GM12864 (cell line): ENCODE data around the gene AVEN.
"Not testable (repeated sequence)": the region's sequence is repeated elsewhere in the genome, so short reads cannot be mapped to it uniquely, and the experiment has no call there.

ENCODE experiments used
- DNase-seq: peaks from one replicate; pipeline ENCODE4 v3.0.0-alpha.2; 2011; ENCODE audit warnings: low read depth
- H3K4me3 ChIP-seq: 2 replicates; pipeline ENCODE4 v1.5.1; 2011; ENCODE audit warnings: mild to moderate bottlenecking, low read depth, low read length, control low read depth
- TF ChIP-seq, protein P1 (sequence below): IDR thresholded peaks from 2 replicates; pipeline ENCODE4 v1.5.1; 2011; ENCODE audit warnings: low read depth, mild to moderate bottlenecking, moderate library complexity, low read length, control low read depth, inconsistent platforms; ENCODE audit errors: missing control alignments

The AVEN gene

DNA sequence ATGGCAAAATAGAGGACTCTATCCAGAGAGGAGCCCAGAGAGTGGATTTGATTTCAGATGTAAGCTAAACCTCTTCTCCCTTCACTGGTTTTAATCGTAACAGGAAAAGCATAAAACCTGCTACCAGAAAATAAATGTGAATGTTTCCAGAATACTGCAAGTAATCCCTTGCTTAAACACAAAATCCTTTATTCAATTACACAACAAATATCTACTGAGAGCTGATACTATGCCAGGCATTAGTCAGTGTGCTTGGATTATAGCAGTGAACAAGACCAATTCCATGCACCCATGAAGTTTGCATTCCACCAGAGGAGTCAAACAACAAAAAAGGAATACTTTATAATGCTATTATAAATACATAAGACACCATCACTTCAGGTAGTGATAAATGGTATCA lies 15.1 kb downstream of the AVEN start:
- DNase-seq: no peak
- H3K4me3 ChIP-seq: no peak overlapping the region
- TF ChIP-seq, protein P1, sequence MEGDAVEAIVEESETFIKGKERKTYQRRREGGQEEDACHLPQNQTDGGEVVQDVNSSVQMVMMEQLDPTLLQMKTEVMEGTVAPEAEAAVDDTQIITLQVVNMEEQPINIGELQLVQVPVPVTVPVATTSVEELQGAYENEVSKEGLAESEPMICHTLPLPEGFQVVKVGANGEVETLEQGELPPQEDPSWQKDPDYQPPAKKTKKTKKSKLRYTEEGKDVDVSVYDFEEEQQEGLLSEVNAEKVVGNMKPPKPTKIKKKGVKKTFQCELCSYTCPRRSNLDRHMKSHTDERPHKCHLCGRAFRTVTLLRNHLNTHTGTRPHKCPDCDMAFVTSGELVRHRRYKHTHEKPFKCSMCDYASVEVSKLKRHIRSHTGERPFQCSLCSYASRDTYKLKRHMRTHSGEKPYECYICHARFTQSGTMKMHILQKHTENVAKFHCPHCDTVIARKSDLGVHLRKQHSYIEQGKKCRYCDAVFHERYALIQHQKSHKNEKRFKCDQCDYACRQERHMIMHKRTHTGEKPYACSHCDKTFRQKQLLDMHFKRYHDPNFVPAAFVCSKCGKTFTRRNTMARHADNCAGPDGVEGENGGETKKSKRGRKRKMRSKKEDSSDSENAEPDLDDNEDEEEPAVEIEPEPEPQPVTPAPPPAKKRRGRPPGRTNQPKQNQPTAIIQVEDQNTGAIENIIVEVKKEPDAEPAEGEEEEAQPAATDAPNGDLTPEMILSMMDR: no peak

DNA sequence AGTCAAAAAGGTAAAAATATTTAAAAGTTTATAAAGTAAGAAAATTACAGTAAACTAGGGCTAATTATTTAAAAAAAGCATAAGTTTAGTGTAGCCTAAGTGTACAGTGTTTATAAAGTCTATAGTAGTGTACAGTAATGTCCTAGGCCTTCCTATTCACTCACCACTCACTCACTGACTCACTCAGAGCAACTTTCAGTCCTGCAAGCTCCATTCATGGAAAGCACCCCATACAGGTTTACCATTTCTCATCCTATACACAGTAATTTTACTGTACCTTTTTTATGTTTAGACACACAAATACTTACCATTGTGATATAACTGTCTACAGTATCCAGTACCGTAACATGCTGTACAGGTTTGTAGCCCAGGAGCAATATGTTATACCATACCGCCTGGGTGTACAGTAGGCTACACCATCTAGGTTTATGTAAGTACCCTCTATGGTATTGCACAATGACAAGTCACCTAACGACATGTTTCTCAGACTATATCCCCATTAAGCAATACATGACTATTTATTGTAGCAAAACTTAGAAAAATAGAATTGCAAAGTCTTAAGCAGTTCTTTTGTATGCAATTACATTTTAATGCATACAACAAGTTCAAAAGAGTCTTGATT lies 19.5 kb downstream of the AVEN start:
- no peak overlapping the region for H3K4me3 ChIP-seq
- DNase-seq: no peak
- TF ChIP-seq, protein P1: no peak

DNA sequence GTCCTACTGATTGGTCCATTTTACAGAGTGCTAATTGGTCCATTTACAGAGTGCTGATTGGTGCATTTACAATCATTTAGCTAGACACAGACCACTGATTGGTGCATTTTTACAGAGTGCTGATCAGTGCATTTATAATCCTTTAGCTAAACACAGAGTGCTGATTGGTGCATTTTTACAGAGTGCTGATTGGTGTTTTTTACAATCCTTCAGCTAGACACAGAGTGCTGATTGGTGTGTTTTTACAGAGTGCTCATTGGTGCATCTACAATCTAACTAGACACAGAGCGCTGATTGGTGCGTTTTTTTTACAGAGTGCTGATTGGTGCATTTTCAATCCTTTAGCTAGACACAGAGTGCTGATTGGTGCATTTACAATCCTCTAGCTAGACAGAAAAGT lies 20.3 kb downstream of the AVEN start:
- DNase-seq, H3K4me3 ChIP-seq: not testable (repeated sequence)

DNA sequence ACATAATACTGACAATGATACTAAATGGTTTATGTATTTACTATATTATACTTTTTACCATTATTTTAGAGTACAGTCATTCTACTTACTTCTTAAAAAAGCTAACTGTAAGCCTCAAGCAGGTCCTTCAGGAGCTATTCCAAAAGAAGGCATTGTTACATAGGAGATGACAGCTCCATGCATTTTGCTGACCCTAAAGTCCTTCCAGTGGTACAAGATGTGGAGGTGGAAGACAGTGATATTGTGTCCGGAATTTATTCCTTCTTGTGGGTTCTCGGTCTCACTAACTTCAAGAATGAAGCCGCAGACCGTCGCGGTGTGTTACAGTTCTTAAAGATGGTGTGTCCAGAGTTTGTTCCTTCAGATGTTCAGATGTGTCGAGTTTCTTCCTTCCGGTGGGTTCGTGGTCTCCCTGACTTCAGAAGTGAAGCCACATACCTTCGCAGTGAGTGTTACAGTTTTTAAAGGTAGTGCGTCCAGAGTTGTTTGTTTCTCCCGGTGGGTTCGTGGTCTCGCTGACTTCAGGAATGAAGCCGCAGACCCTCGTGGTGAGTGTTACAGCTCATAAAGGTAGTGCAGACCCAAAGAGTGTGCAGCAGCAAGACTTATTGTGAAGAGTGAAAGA lies 20.9 kb downstream of the AVEN start:
- TF ChIP-seq, protein P1: no peak
- no peak for DNase-seq
- no peak overlapping the region for H3K4me3 ChIP-seq

DNA sequence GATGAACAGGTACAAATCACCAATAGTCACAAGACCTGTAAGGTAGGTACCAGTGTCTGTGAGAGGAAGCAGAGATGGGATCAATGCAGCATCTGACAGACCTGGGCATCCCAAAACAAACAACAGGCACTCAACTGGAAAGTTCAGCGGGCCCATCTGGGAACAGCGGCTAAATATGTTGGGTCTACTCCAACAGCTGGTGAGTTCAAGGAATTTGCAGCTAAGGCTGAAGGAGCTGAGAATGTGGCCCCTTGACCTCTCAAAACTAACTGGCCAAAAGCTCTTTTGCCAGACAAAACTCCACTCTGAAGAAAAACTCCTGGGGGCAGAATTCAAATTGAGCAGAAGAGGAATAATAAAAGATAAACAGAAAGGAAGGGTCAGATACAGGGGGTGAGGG lies 24.4 kb downstream of the AVEN start:
- TF ChIP-seq, protein P1: no peak
- DNase-seq: no peak
- H3K4me3 ChIP-seq: no peak overlapping the region

DNA sequence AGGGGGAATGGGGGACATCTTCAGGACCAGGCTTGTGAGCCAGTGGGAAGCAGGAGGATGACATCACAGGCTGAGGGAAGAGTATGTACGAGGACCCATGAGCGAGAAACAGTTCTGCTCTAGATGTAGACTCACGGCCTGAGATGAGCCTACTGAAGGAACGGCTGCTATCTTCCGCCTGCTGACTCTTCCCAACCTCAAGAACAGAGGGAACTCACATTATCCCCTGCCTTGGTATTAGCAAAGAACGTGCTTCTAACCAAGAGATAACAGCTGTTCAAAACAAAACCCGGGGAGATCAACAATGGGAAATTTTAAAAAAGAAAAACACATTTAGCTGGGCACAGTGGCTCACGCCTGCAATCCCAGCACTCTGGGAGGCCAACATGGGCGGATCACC lies 25.3 kb downstream of the AVEN start:
- no peak overlapping the region for H3K4me3 ChIP-seq
- TF ChIP-seq, protein P1: no peak
- no peak for DNase-seq

DNA sequence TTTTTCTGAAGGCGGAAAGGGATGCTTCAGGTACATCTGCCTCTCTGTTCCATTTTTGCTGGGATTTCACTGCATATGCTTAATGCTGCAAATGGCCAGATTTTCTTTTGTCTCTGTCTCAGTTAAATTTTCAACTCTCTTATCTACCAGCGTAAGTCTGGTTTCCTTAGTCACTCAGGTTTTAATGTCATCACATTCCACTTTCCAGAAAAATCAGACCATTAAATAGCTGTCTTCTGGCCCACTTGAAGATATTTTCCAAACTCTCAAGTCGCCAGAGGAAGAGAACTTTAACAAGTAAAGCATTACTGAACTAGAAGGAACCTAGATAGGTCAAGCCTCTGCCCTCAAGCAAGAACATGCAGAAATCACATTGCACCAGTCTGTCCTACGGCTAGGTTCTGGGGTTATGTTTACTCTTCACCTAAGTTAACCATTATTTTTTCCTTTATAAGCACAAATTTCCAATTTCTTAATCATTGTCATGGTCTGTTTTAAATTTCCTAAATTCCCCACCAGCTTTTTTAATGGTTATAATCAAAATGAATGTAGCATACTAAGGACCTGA lies 26.5 kb downstream of the AVEN start:
- H3K4me3 ChIP-seq: no peak overlapping the region
- DNase-seq: no peak
- TF ChIP-seq, protein P1: no peak
